Calu3 (cell line): ENCODE results near the gene ARRB1. TPM values are rescaled to one million over a fixed set of nuclear protein-coding genes. Genes with fewer than 3 reads are reported as not detected.

Experiments
- BruUV-seq: library from RNA; stranded (reverse); fragments of 400-500 nt; replicated peaks from 2 replicates; lab custom pipeline; 2021; lab: Mats Ljungman, UMichigan
- CTCF ChIA-PET: fragments of 300-600 bp; sonication (Branson Sonifier 250); formaldehyde crosslinking; loops from one replicate; lab custom pipeline; 2022; ENCODE audit warnings: antibody characterized with exemption; lab: Charles Lee
- DNase-seq: peaks from one replicate; pipeline ENCODE4 v3.0.0; 2022
- H3K27ac Mint-ChIP-seq: one replicate; pipeline ENCODE4 v1.8.0; 2022; ENCODE audit warnings: mixed read lengths; ENCODE audit not compliant: unreplicated experiment
- H3K27me3 Mint-ChIP-seq: one replicate; pipeline ENCODE4 v1.8.0; 2022; ENCODE audit warnings: mixed read lengths; ENCODE audit not compliant: unreplicated experiment
- H3K36me3 Mint-ChIP-seq: one replicate; pipeline ENCODE4 v1.8.0; 2022; ENCODE audit warnings: mild to moderate bottlenecking, moderate library complexity, mixed read lengths; ENCODE audit not compliant: insufficient read depth, unreplicated experiment
- H3K4me1 Mint-ChIP-seq: one replicate; pipeline ENCODE4 v1.8.0; 2022; ENCODE audit warnings: mild to moderate bottlenecking, low read depth, mixed read lengths; ENCODE audit not compliant: unreplicated experiment
- H3K4me3 Mint-ChIP-seq: one replicate; pipeline ENCODE4 v1.8.0; 2022; ENCODE audit warnings: mild to moderate bottlenecking, low read depth, moderate library complexity, mixed read lengths; ENCODE audit not compliant: unreplicated experiment
- H3K9me3 Mint-ChIP-seq: one replicate; pipeline ENCODE4 v1.8.0; 2022; ENCODE audit warnings: low read depth, mixed read lengths; ENCODE audit not compliant: unreplicated experiment
- intact Hi-C: fragments of 100-400 bp; cut with micrococcal nuclease; formaldehyde crosslinking; loops from one replicate; pipeline ENCODE4 v1.10.0; 2022; ENCODE audit not compliant: unreplicated experiment
- total RNA-seq: library from RNA; stranded (reverse); gene quantifications from 2 replicates; pipeline ENCODE4 v1.2.3, GENCODE V29; 2022
- TF ChIP-seq, protein P1 (sequence below): fragments of 200-600 bp; IDR thresholded peaks from one replicate; pipeline ENCODE4 v1.8.0; 2022; ENCODE audit warnings: antibody characterized with exemption; ENCODE audit not compliant: unreplicated experiment

Gene ARRB1
- total RNA-seq, 1 experiment from 2014 or later, result 8.7 TPM

DNA sequence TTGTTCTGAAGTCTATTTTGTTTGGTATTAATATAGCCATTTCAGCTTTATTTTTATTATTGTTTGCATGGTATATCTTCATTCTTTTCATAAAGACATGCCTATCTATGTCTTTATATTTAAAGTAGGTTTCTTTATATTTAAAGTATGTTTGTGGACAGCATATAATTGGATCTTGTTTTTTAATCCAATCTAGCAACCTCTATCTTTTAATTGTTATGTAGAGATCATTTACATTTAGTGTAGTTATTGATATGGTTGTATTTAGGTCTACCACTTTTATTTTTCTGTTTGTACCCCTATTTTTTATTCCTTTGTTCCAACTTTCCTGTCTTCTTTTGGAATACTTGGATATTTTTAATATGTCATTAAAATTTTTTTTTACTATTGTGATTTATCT is 97.1 kb downstream of the ARRB1 start:
- TF ChIP-seq, protein P1, sequence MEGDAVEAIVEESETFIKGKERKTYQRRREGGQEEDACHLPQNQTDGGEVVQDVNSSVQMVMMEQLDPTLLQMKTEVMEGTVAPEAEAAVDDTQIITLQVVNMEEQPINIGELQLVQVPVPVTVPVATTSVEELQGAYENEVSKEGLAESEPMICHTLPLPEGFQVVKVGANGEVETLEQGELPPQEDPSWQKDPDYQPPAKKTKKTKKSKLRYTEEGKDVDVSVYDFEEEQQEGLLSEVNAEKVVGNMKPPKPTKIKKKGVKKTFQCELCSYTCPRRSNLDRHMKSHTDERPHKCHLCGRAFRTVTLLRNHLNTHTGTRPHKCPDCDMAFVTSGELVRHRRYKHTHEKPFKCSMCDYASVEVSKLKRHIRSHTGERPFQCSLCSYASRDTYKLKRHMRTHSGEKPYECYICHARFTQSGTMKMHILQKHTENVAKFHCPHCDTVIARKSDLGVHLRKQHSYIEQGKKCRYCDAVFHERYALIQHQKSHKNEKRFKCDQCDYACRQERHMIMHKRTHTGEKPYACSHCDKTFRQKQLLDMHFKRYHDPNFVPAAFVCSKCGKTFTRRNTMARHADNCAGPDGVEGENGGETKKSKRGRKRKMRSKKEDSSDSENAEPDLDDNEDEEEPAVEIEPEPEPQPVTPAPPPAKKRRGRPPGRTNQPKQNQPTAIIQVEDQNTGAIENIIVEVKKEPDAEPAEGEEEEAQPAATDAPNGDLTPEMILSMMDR, result no peak
- DNase-seq, result no peak
- H3K9me3 Mint-ChIP-seq, result no peaks in the 10 kb centered on the region
- no peak overlapping the region for H3K4me3 Mint-ChIP-seq
- H3K27ac Mint-ChIP-seq, result no peak overlapping the region
- CTCF ChIA-PET, result no interaction called here
- peaks cover 68% of the 10 kb centered on the region for H3K27me3 Mint-ChIP-seq
- no TSS peak for BruUV-seq
- no peaks in the 10 kb centered on the region for H3K36me3 Mint-ChIP-seq
- H3K4me1 Mint-ChIP-seq, result no peaks in the 10 kb centered on the region
- intact Hi-C loops, result no loop called here

DNA sequence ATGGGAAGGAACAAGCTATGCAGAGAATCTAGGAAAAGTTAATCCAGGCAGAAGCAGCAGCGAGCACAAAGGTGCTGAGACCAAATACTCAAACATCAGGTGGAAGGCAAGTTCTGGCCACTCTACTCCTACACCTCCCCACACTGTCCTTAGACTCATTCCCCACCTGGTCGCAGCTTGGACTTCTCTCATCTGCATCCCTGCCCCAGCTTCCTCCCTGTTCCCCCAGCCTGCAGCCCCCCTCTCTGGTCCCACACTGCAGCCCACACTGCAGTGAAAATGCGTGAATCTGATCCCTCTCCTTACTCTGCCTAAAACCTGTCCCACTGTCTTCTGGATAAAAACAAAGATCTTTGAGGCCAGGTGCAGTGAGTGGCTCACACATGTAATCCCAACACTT is 101.8 kb downstream of the ARRB1 start:
- TF ChIP-seq, protein P1, result no peak
- Mint-ChIP-seq H3K27ac (no peak overlapping the region), H3K9me3 (no peaks in the 10 kb centered on the region), H3K4me1 (no peaks in the 10 kb centered on the region), H3K27me3 (peaks cover 76% of the 10 kb centered on the region), H3K4me3 (no peak overlapping the region), H3K36me3 (no peaks in the 10 kb centered on the region)
- DNase-seq, result no peak
- no TSS peak for BruUV-seq
- CTCF ChIA-PET, result interaction anchor here (1.5 kb wide), 1 partner anchor 20 kb away, joined by 4 read pairs; no protein-coding TSS in a partner anchor
- intact Hi-C loops, result loop anchor here (2.0 kb wide), 2 partner anchors 227 to 321 kb away; no protein-coding TSS in a partner anchor

DNA sequence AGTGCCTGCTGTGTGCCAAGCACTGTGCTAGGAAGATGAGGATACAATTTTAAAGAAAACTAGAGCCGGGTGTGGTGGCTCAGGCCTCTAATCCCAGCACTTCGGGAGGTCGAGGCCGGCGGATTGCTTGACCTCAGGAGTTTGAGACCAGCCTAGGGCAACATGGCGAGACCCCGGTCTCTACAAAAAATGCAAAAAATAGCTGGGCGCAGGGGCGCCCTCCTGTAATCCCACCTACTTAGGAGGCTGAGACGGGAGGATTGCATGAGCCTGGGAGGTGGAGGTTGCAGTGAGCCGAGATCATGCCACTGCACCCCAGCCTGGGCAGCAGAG is 102.6 kb downstream of the ARRB1 start:
- H3K4me3 Mint-ChIP-seq, result no peak overlapping the region
- no peak for DNase-seq
- CTCF ChIA-PET, result interaction anchor here (0.9 to 1.6 kb wide), 18 partner anchors 8 to 546 kb away, joined by 3 to 37 read pairs (median 7); partner anchors contain the start of gene SLCO2B1
- intact Hi-C loops, result loop anchor here (1.0 to 2.0 kb wide), 4 partner anchors 35 to 320 kb away; no protein-coding TSS in a partner anchor
- no peaks in the 10 kb centered on the region for H3K36me3 Mint-ChIP-seq
- no peaks in the 10 kb centered on the region for H3K9me3 Mint-ChIP-seq
- no peaks in the 10 kb centered on the region for H3K4me1 Mint-ChIP-seq
- no TSS peak for BruUV-seq
- H3K27me3 Mint-ChIP-seq, result peaks cover 84% of the 10 kb centered on the region
- H3K27ac Mint-ChIP-seq, result no peak overlapping the region
- TF ChIP-seq, protein P1, result no peak

- Mint-ChIP-seq H3K27ac (no peak overlapping the region), H3K27me3 (peaks cover 100% of the 10 kb centered on the region), H3K4me1 (no peaks in the 10 kb centered on the region), H3K4me3 (no peak overlapping the region), H3K36me3 (peaks cover 5% of the 10 kb centered on the region), H3K9me3 (no peaks in the 10 kb centered on the region)
- no peak for DNase-seq
- TF ChIP-seq, protein P1, result no peak
- CTCF ChIA-PET, result interaction anchor here (0.7 kb wide), 1 partner anchor 61 kb away, joined by 3 read pairs; no protein-coding TSS in a partner anchor
- intact Hi-C loops, result no loop called here
- no TSS peak for BruUV-seq
Observed at GRCh38 chr11:75246671-75247350, 104.7 kb downstream of the ARRB1 start.
